Karpas-422 (cell line): Measurements from ENCODE around the gene EVI5L. TPM values are rescaled to one million over a fixed set of nuclear protein-coding genes. Genes with fewer than 3 reads are reported as not detected.

ENCODE experiments used
- DNase-seq: peaks from one replicate; pipeline ENCODE4 v3.0.0-alpha.2; 2015
- H2AFZ ChIP-seq: fragments of 200-600 bp; sonication (generic); 2 replicates; pipeline ENCODE4 v1.6.1; 2014; ENCODE audit warnings: antibody characterized with exemption, low read length, mixed read lengths
- H3K27ac ChIP-seq: fragments of 200-600 bp; sonication (generic); 2 replicates; pipeline ENCODE4 v1.5.1; 2014; ENCODE audit warnings: mild to moderate bottlenecking, low read length, moderate library complexity
- H3K27me3 ChIP-seq: fragments of 200-600 bp; sonication (generic); 2 replicates; pipeline ENCODE4 v1.6.1; 2014; ENCODE audit warnings: low read length, mixed read lengths
- H3K36me3 ChIP-seq: fragments of 200-600 bp; sonication (generic); 2 replicates; pipeline ENCODE4 v1.6.1; 2014; ENCODE audit warnings: low read length, mixed read lengths; ENCODE audit not compliant: insufficient read depth
- H3K4me1 ChIP-seq: fragments of 200-600 bp; sonication (generic); 2 replicates; pipeline ENCODE4 v1.6.1; 2014; ENCODE audit warnings: mild to moderate bottlenecking, low read length, mixed read lengths
- H3K4me2 ChIP-seq: fragments of 200-600 bp; sonication (generic); 2 replicates; pipeline ENCODE4 v1.6.1; 2014; ENCODE audit warnings: low read length, low read depth, mild to moderate bottlenecking; ENCODE audit not compliant: poor library complexity, severe bottlenecking
- H3K4me3 ChIP-seq: fragments of 200-600 bp; sonication (generic); 2 replicates; pipeline ENCODE4 v1.5.1; 2014; ENCODE audit warnings: mild to moderate bottlenecking, antibody characterized with exemption, low read length, mixed read lengths
- H3K79me2 ChIP-seq: fragments of 200-600 bp; sonication (generic); 2 replicates; pipeline ENCODE4 v1.6.1; 2014; ENCODE audit warnings: mild to moderate bottlenecking, low read length, mixed read lengths
- H3K9ac ChIP-seq: fragments of 200-600 bp; sonication (generic); 2 replicates; pipeline ENCODE4 v1.6.0; 2014; ENCODE audit warnings: low read length
- H3K9me2 ChIP-seq: fragments of 200-600 bp; sonication (generic), shearing (Covaris generic); replicated peaks from 2 replicates; pipeline ENCODE4 v1.6.0; 2014; ENCODE audit warnings: mild to moderate bottlenecking, low read length, moderate library complexity; ENCODE audit not compliant: insufficient read depth
- H3K9me3 ChIP-seq: fragments of 300-700, 200-600 bp; sonication (generic); 2 replicates; pipeline ENCODE4 v1.6.1; 2014; ENCODE audit warnings: low read length, mixed read lengths
- H4K20me1 ChIP-seq: fragments of 200-600 bp; sonication (generic); 2 replicates; pipeline ENCODE4 v1.6.1; 2014; ENCODE audit warnings: mild to moderate bottlenecking, antibody characterized with exemption, low read length, low read depth; ENCODE audit not compliant: insufficient read depth
- total RNA-seq: library from RNA; depleted of rRNA; stranded (reverse); fragments of >200 nt; shearing (Covaris generic); gene quantifications from 2 replicates; pipeline ENCODE4 v1.2.3, GENCODE V29; 2014; ENCODE audit warnings: low replicate concordance

EVI5L gene
- total RNA-seq, 1 experiment from 2014 or later: 6.0 TPM

- H2AFZ ChIP-seq: no peak overlapping the region
- no peak overlapping the region for H3K4me2 ChIP-seq
- no peaks in the 10 kb centered on the region for H3K79me2 ChIP-seq
- no peak overlapping the region for H3K9ac ChIP-seq
- H3K27ac ChIP-seq: no peak overlapping the region
- H3K9me3 ChIP-seq: no peaks in the 10 kb centered on the region
- H3K4me1 ChIP-seq: no peaks in the 10 kb centered on the region
- H3K9me2 ChIP-seq: no peaks in the 10 kb centered on the region
- no peak overlapping the region for H3K4me3 ChIP-seq
- H3K36me3 ChIP-seq: no peaks in the 10 kb centered on the region
- no peaks in the 10 kb centered on the region for H3K27me3 ChIP-seq
- no peak for DNase-seq
- no peaks in the 10 kb centered on the region for H4K20me1 ChIP-seq
These were observed 21.1 kb downstream of the EVI5L start for GRCh38 chr19:7850945-7851622.

GRCh38 chr19:7851623-7852500 lies 21.8 kb downstream of the EVI5L start:
- no peaks in the 10 kb centered on the region for H3K4me1 ChIP-seq
- H2AFZ ChIP-seq: no peak overlapping the region
- H3K36me3 ChIP-seq: no peaks in the 10 kb centered on the region
- no peak overlapping the region for H3K9ac ChIP-seq
- H3K79me2 ChIP-seq: no peaks in the 10 kb centered on the region
- no peak overlapping the region for H3K27ac ChIP-seq
- no peak for DNase-seq
- no peak overlapping the region for H3K4me2 ChIP-seq
- H3K9me3 ChIP-seq: no peaks in the 10 kb centered on the region
- no peak overlapping the region for H3K4me3 ChIP-seq
- no peaks in the 10 kb centered on the region for H3K9me2 ChIP-seq
- H4K20me1 ChIP-seq: no peaks in the 10 kb centered on the region
- H3K27me3 ChIP-seq: no peaks in the 10 kb centered on the region

- no peaks in the 10 kb centered on the region for H4K20me1 ChIP-seq
- H2AFZ ChIP-seq: no peak overlapping the region
- no peak overlapping the region for H3K9ac ChIP-seq
- no peaks in the 10 kb centered on the region for H3K9me3 ChIP-seq
- no peaks in the 10 kb centered on the region for H3K79me2 ChIP-seq
- no peaks in the 10 kb centered on the region for H3K4me1 ChIP-seq
- H3K9me2 ChIP-seq: no peaks in the 10 kb centered on the region
- peak; percentile 90 for DNase-seq
- H3K36me3 ChIP-seq: no peaks in the 10 kb centered on the region
- no peak overlapping the region for H3K4me2 ChIP-seq
- H3K27me3 ChIP-seq: no peaks in the 10 kb centered on the region
- H3K27ac ChIP-seq: no peak overlapping the region
- H3K4me3 ChIP-seq: no peak overlapping the region
These were observed 23.1 kb downstream of the EVI5L start for GRCh38 chr19:7852851-7853769.

- H3K79me2 ChIP-seq: no peaks in the 10 kb centered on the region
- H3K4me1 ChIP-seq: no peaks in the 10 kb centered on the region
- H2AFZ ChIP-seq: no peak overlapping the region
- no peaks in the 10 kb centered on the region for H3K9me3 ChIP-seq
- no peak overlapping the region for H3K9ac ChIP-seq
- DNase-seq: no peak
- H3K36me3 ChIP-seq: no peaks in the 10 kb centered on the region
- H3K27me3 ChIP-seq: no peaks in the 10 kb centered on the region
- no peaks in the 10 kb centered on the region for H4K20me1 ChIP-seq
- H3K9me2 ChIP-seq: no peaks in the 10 kb centered on the region
- H3K4me2 ChIP-seq: no peak overlapping the region
- no peak overlapping the region for H3K4me3 ChIP-seq
- H3K27ac ChIP-seq: no peak overlapping the region
These were observed 23.7 kb downstream of the EVI5L start for GRCh38 chr19:7853770-7854128.

- Histone ChIP-seq H3K9ac (no peak overlapping the region), H3K36me3 (no peaks in the 10 kb centered on the region), H3K4me2 (no peak overlapping the region), H2AFZ (no peak overlapping the region), H3K27ac (no peak overlapping the region), H3K9me2 (no peaks in the 10 kb centered on the region), H4K20me1 (no peaks in the 10 kb centered on the region), H3K79me2 (no peaks in the 10 kb centered on the region), H3K27me3 (no peaks in the 10 kb centered on the region), H3K4me3 (no peak overlapping the region), H3K4me1 (no peaks in the 10 kb centered on the region), H3K9me3 (no peaks in the 10 kb centered on the region)
- DNase-seq: no peak
These were observed 25.5 kb downstream of the EVI5L start for GRCh38 chr19:7855426-7856108.

GRCh38 chr19:7856109-7856591 lies 26.1 kb downstream of the EVI5L start:
- H3K4me1 ChIP-seq: no peaks in the 10 kb centered on the region
- no peak overlapping the region for H3K9ac ChIP-seq
- no peaks in the 10 kb centered on the region for H3K79me2 ChIP-seq
- H3K4me2 ChIP-seq: no peak overlapping the region
- H4K20me1 ChIP-seq: no peaks in the 10 kb centered on the region
- DNase-seq: no peak
- no peak overlapping the region for H2AFZ ChIP-seq
- H3K27me3 ChIP-seq: no peaks in the 10 kb centered on the region
- no peaks in the 10 kb centered on the region for H3K36me3 ChIP-seq
- H3K4me3 ChIP-seq: no peak overlapping the region
- no peak overlapping the region for H3K27ac ChIP-seq
- H3K9me3 ChIP-seq: no peaks in the 10 kb centered on the region
- H3K9me2 ChIP-seq: no peaks in the 10 kb centered on the region

GRCh38 chr19:7856679-7857663 lies 27.0 kb downstream of the EVI5L start:
- no peaks in the 10 kb centered on the region for H3K9me3 ChIP-seq
- no peak overlapping the region for H3K9ac ChIP-seq
- no peaks in the 10 kb centered on the region for H3K9me2 ChIP-seq
- H3K27me3 ChIP-seq: no peaks in the 10 kb centered on the region
- no peaks in the 10 kb centered on the region for H3K36me3 ChIP-seq
- no peaks in the 10 kb centered on the region for H3K4me1 ChIP-seq
- H3K4me3 ChIP-seq: no peak overlapping the region
- H3K27ac ChIP-seq: no peak overlapping the region
- H4K20me1 ChIP-seq: no peaks in the 10 kb centered on the region
- no peak overlapping the region for H2AFZ ChIP-seq
- DNase-seq: peak; percentile 50
- H3K79me2 ChIP-seq: no peaks in the 10 kb centered on the region
- no peak overlapping the region for H3K4me2 ChIP-seq
